ENCODE measurements around the gene ATAD3C.

Gene ATAD3C

GRCh38 chr1:1402072-1402900 is 47.2 kb upstream of the ATAD3C start (continued):
- peak; percentile 60; the same call in 1 of the 2 replicates for TF ChIP-seq KLF8 (tag by site-specific recombination; IDR thresholded peaks at IDR 0.05)
- TF ChIP-seq, protein P1, sequence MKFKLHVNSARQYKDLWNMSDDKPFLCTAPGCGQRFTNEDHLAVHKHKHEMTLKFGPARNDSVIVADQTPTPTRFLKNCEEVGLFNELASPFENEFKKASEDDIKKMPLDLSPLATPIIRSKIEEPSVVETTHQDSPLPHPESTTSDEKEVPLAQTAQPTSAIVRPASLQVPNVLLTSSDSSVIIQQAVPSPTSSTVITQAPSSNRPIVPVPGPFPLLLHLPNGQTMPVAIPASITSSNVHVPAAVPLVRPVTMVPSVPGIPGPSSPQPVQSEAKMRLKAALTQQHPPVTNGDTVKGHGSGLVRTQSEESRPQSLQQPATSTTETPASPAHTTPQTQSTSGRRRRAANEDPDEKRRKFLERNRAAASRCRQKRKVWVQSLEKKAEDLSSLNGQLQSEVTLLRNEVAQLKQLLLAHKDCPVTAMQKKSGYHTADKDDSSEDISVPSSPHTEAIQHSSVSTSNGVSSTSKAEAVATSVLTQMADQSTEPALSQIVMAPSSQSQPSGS (tag by site-specific recombination; IDR thresholded peaks at IDR 0.05; ENCODE audit: low read depth), result no peak
- TF ChIP-seq ZBTB17 (tag by site-specific recombination; IDR thresholded peaks at IDR 0.05), result 0 out of 2 replicates have a peak, but pooled peaks have one; percentile 22
- TF ChIP-seq TRIM28 (IDR thresholded peaks at IDR 0.05; ENCODE audit: borderline replicate concordance, low read length), result 0 out of 2 replicates have a peak, but pooled peaks have one; percentile 52
- TF ChIP-seq REST (tag by site-specific recombination; IDR thresholded peaks at IDR 0.05), result no peak
- TF ChIP-seq ZNF707 (tag by site-specific recombination; IDR thresholded peaks at IDR 0.05), result no peak
- TF ChIP-seq MYNN (tag by site-specific recombination; IDR thresholded peaks at IDR 0.05; ENCODE audit: borderline replicate concordance), result no peak
- TF ChIP-seq IKZF3 (tag by site-specific recombination; IDR thresholded peaks at IDR 0.05), result peak; percentile 30; the same call in 1 of the 2 replicates
- no peak for TF ChIP-seq ZNF146 (tag by site-specific recombination; IDR thresholded peaks at IDR 0.05)
- no peak for TF ChIP-seq ZNF274 (IDR thresholded peaks at IDR 0.05; ENCODE audit: low read length)
- no peak for TF ChIP-seq ZNF274 (tag by site-specific recombination; IDR thresholded peaks at IDR 0.05; ENCODE audit: borderline replicate concordance)
- TF ChIP-seq, protein P2, sequence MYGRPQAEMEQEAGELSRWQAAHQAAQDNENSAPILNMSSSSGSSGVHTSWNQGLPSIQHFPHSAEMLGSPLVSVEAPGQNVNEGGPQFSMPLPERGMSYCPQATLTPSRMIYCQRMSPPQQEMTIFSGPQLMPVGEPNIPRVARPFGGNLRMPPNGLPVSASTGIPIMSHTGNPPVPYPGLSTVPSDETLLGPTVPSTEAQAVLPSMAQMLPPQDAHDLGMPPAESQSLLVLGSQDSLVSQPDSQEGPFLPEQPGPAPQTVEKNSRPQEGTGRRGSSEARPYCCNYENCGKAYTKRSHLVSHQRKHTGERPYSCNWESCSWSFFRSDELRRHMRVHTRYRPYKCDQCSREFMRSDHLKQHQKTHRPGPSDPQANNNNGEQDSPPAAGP (tag by site-specific recombination; IDR thresholded peaks at IDR 0.05), result no peak
- 0 out of 2 replicates have a peak, but pooled peaks have one; percentile 9 for TF ChIP-seq GFI1B (tag by site-specific recombination; IDR thresholded peaks at IDR 0.05)
- no peak for TF ChIP-seq ZNF121 (tag by site-specific recombination; IDR thresholded peaks at IDR 0.05)
- no peak for TF ChIP-seq ZNF175 (tag by site-specific recombination; IDR thresholded peaks at IDR 0.05)
- TF ChIP-seq SCRT2 (tag by site-specific recombination; IDR thresholded peaks at IDR 0.05), result peak; percentile 95
- TF ChIP-seq ZNF239 (tag by site-specific recombination; IDR thresholded peaks at IDR 0.05), result no peak
- no peak; the same call in 1 of the 2 replicates for TF ChIP-seq ZNF501 (tag by site-specific recombination; IDR thresholded peaks at IDR 0.05)
- TF ChIP-seq, protein P3, sequence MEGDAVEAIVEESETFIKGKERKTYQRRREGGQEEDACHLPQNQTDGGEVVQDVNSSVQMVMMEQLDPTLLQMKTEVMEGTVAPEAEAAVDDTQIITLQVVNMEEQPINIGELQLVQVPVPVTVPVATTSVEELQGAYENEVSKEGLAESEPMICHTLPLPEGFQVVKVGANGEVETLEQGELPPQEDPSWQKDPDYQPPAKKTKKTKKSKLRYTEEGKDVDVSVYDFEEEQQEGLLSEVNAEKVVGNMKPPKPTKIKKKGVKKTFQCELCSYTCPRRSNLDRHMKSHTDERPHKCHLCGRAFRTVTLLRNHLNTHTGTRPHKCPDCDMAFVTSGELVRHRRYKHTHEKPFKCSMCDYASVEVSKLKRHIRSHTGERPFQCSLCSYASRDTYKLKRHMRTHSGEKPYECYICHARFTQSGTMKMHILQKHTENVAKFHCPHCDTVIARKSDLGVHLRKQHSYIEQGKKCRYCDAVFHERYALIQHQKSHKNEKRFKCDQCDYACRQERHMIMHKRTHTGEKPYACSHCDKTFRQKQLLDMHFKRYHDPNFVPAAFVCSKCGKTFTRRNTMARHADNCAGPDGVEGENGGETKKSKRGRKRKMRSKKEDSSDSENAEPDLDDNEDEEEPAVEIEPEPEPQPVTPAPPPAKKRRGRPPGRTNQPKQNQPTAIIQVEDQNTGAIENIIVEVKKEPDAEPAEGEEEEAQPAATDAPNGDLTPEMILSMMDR (tag by site-specific recombination; IDR thresholded peaks at IDR 0.05), result peak; percentile 83
- TF ChIP-seq, protein P4, sequence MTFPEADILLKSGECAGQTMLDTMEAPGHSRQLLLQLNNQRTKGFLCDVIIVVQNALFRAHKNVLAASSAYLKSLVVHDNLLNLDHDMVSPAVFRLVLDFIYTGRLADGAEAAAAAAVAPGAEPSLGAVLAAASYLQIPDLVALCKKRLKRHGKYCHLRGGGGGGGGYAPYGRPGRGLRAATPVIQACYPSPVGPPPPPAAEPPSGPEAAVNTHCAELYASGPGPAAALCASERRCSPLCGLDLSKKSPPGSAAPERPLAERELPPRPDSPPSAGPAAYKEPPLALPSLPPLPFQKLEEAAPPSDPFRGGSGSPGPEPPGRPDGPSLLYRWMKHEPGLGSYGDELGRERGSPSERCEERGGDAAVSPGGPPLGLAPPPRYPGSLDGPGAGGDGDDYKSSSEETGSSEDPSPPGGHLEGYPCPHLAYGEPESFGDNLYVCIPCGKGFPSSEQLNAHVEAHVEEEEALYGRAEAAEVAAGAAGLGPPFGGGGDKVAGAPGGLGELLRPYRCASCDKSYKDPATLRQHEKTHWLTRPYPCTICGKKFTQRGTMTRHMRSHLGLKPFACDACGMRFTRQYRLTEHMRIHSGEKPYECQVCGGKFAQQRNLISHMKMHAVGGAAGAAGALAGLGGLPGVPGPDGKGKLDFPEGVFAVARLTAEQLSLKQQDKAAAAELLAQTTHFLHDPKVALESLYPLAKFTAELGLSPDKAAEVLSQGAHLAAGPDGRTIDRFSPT (tag by site-specific recombination; IDR thresholded peaks at IDR 0.05), result 0 out of 2 replicates have a peak, but pooled peaks have one; percentile 35
- TF ChIP-seq ZNF529 (tag by site-specific recombination; IDR thresholded peaks at IDR 0.05; ENCODE audit: insufficient replicate concordance), result no peak
- TF ChIP-seq ZNF174 (tag by site-specific recombination; IDR thresholded peaks at IDR 0.05), result no peak
- TF ChIP-seq, protein P5, sequence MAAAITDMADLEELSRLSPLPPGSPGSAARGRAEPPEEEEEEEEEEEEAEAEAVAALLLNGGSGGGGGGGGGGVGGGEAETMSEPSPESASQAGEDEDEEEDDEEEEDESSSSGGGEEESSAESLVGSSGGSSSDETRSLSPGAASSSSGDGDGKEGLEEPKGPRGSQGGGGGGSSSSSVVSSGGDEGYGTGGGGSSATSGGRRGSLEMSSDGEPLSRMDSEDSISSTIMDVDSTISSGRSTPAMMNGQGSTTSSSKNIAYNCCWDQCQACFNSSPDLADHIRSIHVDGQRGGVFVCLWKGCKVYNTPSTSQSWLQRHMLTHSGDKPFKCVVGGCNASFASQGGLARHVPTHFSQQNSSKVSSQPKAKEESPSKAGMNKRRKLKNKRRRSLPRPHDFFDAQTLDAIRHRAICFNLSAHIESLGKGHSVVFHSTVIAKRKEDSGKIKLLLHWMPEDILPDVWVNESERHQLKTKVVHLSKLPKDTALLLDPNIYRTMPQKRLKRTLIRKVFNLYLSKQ (tag by site-specific recombination; IDR thresholded peaks at IDR 0.05; ENCODE audit: borderline replicate concordance), result no peak
- no peak for TF ChIP-seq ZBTB44 (tag by site-specific recombination; IDR thresholded peaks at IDR 0.05)
- no peak for TF ChIP-seq ZBTB8A (tag by site-specific recombination; IDR thresholded peaks at IDR 0.05)

All from HEK293 (cell line).